ENCODE data around the gene ENTPD2. TPM values are rescaled to one million over a fixed set of nuclear protein-coding genes. Genes with fewer than 3 reads are reported as not detected.

The ENTPD2 gene
- total and polyA plus RNA-seq, 12 donors = 0.28 to 1.7 (median 0.49) TPM; not detected in 6

- 47 to 78% (median 70%) methylated on average over 7 to 15 of the region's 15 CpGs for WGBS, 4 donors
- no peak overlapping the region for H3K4me3 ChIP-seq
- no peaks in the 10 kb centered on the region for H3K36me3 ChIP-seq (replicated peaks in 1 of 2)
- H3K27me3 ChIP-seq = no peaks in the 10 kb centered on the region
- DNase-seq = no peak
- intact Hi-C loops (cut with DNase I) = loop anchor here (5.0 kb wide), 2 partner anchors 88 to 243 kb away; partner anchors contain the start of gene FBXW5 (in 1 of the 2)
- peaks cover 9 to 37% of the 10 kb centered on the region in 2 donors for H3K4me1 ChIP-seq (replicated peaks in 1 of 2)
- H3K9me3 ChIP-seq (replicated peaks in 1 of 3) = no peaks in the 10 kb centered on the region
- TF ChIP-seq POLR2A (IDR thresholded peaks at IDR 0.05) (no peak), CTCF (IDR thresholded peaks at IDR 0.05) (no peak)
- no peak overlapping the region for H3K27ac ChIP-seq
Measured at GRCh38 chr9:137030006-137030405, 23.9 kb downstream of the ENTPD2 start.

GRCh38 chr9:137029058-137029936 is 24.6 kb downstream of the ENTPD2 start:
- intact Hi-C loops (cut with DNase I) = loop anchor here in 1 of 2 donors (5.0 kb wide), 1 partner anchor 77 kb away; the partner anchor contains the start of gene LCN12
- peak; percentile 66 to 89 (median 77) for DNase-seq

GRCh38 chr9:137028263-137029057 is 25.4 kb downstream of the ENTPD2 start:
- Histone ChIP-seq H3K27ac (peak overlapping the region in 2 of 5 donors; percentile 6 to 31), H3K4me1 (replicated peaks in 1 of 2) (peaks cover 9 to 30% of the 10 kb centered on the region in 2 donors), H3K4me3 (peak overlapping the region in 2 of 4 donors; percentile 54 to 74), H3K27me3 (no peaks in the 10 kb centered on the region), H3K9me3 (replicated peaks in 1 of 3) (no peaks in the 10 kb centered on the region), H3K36me3 (replicated peaks in 1 of 2) (no peaks in the 10 kb centered on the region)
- TF ChIP-seq POLR2A (IDR thresholded peaks at IDR 0.05) (peak in 1 of 2 donors; percentile 14), CTCF (IDR thresholded peaks at IDR 0.05) (peak in 2 of 6 experiments; percentile 26 to 46)
- 0 to 1% (median 1%) methylated on average over 1 to 96 of the region's 98 CpGs; no CpG with 5 or more reads in 1 of the 4 donors for WGBS, 4 donors
- intact Hi-C loops (cut with DNase I) = loop anchor here in 1 of 2 donors (5.0 kb wide), 1 partner anchor 76 kb away; the partner anchor contains the start of gene LCN12
- peak in 6 of 7 donors; percentile 58 to 79 (median 69) for DNase-seq

More at GRCh38 chr9:137029058-137029936, 24.6 kb downstream of the ENTPD2 start:
- H3K27me3 ChIP-seq = no peaks in the 10 kb centered on the region
- peak; percentile 73 to 84 (median 81) for TF ChIP-seq CTCF (IDR thresholded peaks at IDR 0.05)
- TF ChIP-seq POLR2A (IDR thresholded peaks at IDR 0.05) = no peak
- no peak overlapping the region for H3K27ac ChIP-seq
- peaks cover 9 to 30% of the 10 kb centered on the region in 2 donors for H3K4me1 ChIP-seq (replicated peaks in 1 of 2)
- WGBS, 4 donors = 23 to 50% (median 26%) methylated on average over 8 to 19 of the region's 19 CpGs
- H3K9me3 ChIP-seq (replicated peaks in 1 of 3) = no peaks in the 10 kb centered on the region
- H3K36me3 ChIP-seq (replicated peaks in 1 of 2) = no peaks in the 10 kb centered on the region
- H3K4me3 ChIP-seq = peak overlapping the region in 1 of 4 donors; percentile 74

Measured in adrenal gland (tissue), 12 donors.